ENCODE results near the gene ANXA6.

Gene ANXA6

GRCh38 chr5:151151263-151151660, 6.3 kb downstream of the ANXA6 start:
- Mint-ChIP-seq H3K9me3 (no peaks in the 10 kb centered on the region), H3K4me3 (peak overlapping the region; percentile 63), H3K27ac (peak overlapping the region; percentile 87), H3K27me3 (ENCODE audit: low read depth) (no peaks in the 10 kb centered on the region), H3K4me1 (ENCODE audit: low read depth) (peaks cover 83% of the 10 kb centered on the region), H3K36me3 (ENCODE audit: low read depth) (peaks cover 56% of the 10 kb centered on the region)

- H3K27ac Mint-ChIP-seq, result peak overlapping the region; percentile 87
- H3K4me1 Mint-ChIP-seq (ENCODE audit: low read depth), result peaks cover 83% of the 10 kb centered on the region
- no peaks in the 10 kb centered on the region for H3K27me3 Mint-ChIP-seq (ENCODE audit: low read depth)
- peak overlapping the region; percentile 68 for H3K4me3 Mint-ChIP-seq
- peaks cover 60% of the 10 kb centered on the region for H3K36me3 Mint-ChIP-seq (ENCODE audit: low read depth)
- no peaks in the 10 kb centered on the region for H3K9me3 Mint-ChIP-seq
Observed at GRCh38 chr5:151150471-151151262, 6.9 kb downstream of the ANXA6 start.

- Mint-ChIP-seq H3K9me3 (no peaks in the 10 kb centered on the region), H3K36me3 (ENCODE audit: low read depth) (peaks cover 61% of the 10 kb centered on the region), H3K4me1 (ENCODE audit: low read depth) (peaks cover 82% of the 10 kb centered on the region), H3K27me3 (ENCODE audit: low read depth) (no peaks in the 10 kb centered on the region), H3K27ac (peak overlapping the region; percentile 71), H3K4me3 (peak overlapping the region; percentile 19)
Observed at GRCh38 chr5:151148583-151148982, 9.0 kb downstream of the ANXA6 start.

- Mint-ChIP-seq H3K4me3 (no peak overlapping the region), H3K9me3 (no peaks in the 10 kb centered on the region), H3K27me3 (ENCODE audit: low read depth) (no peaks in the 10 kb centered on the region), H3K27ac (no peak overlapping the region), H3K36me3 (ENCODE audit: low read depth) (peaks cover 51% of the 10 kb centered on the region), H3K4me1 (ENCODE audit: low read depth) (peaks cover 81% of the 10 kb centered on the region)
Observed at GRCh38 chr5:151147033-151147432, 10.5 kb downstream of the ANXA6 start.

- Mint-ChIP-seq H3K4me1 (ENCODE audit: low read depth) (peaks cover 81% of the 10 kb centered on the region), H3K27ac (peak overlapping the region; percentile 29), H3K36me3 (ENCODE audit: low read depth) (peaks cover 52% of the 10 kb centered on the region), H3K9me3 (no peaks in the 10 kb centered on the region), H3K27me3 (ENCODE audit: low read depth) (no peaks in the 10 kb centered on the region), H3K4me3 (no peak overlapping the region)
Observed at GRCh38 chr5:151146061-151146460, 11.5 kb downstream of the ANXA6 start.

GRCh38 chr5:151144922-151145321, 12.7 kb downstream of the ANXA6 start:
- Mint-ChIP-seq H3K9me3 (no peaks in the 10 kb centered on the region), H3K27me3 (ENCODE audit: low read depth) (no peaks in the 10 kb centered on the region), H3K36me3 (ENCODE audit: low read depth) (peaks cover 55% of the 10 kb centered on the region), H3K27ac (no peak overlapping the region), H3K4me3 (no peak overlapping the region), H3K4me1 (ENCODE audit: low read depth) (peaks cover 78% of the 10 kb centered on the region)

- Mint-ChIP-seq H3K4me3 (no peak overlapping the region), H3K4me1 (ENCODE audit: low read depth) (peaks cover 81% of the 10 kb centered on the region), H3K36me3 (ENCODE audit: low read depth) (peaks cover 55% of the 10 kb centered on the region), H3K27me3 (ENCODE audit: low read depth) (no peaks in the 10 kb centered on the region), H3K9me3 (no peaks in the 10 kb centered on the region), H3K27ac (peak overlapping the region; percentile 18)
Observed at GRCh38 chr5:151144275-151144674, 13.3 kb downstream of the ANXA6 start.

- Mint-ChIP-seq H3K4me3 (peak overlapping the region; percentile 1), H3K27me3 (ENCODE audit: low read depth) (no peaks in the 10 kb centered on the region), H3K36me3 (ENCODE audit: low read depth) (peaks cover 59% of the 10 kb centered on the region), H3K27ac (peak overlapping the region; percentile 61), H3K9me3 (no peaks in the 10 kb centered on the region), H3K4me1 (ENCODE audit: low read depth) (peaks cover 83% of the 10 kb centered on the region)
Observed at GRCh38 chr5:151143645-151144044, 13.9 kb downstream of the ANXA6 start.

- Mint-ChIP-seq H3K27me3 (ENCODE audit: low read depth) (no peaks in the 10 kb centered on the region), H3K4me3 (peak overlapping the region; percentile 23), H3K27ac (no peak overlapping the region)
Observed at GRCh38 chr5:151142933-151143332, 14.6 kb downstream of the ANXA6 start.

GRCh38 chr5:151141535-151141934, 16.0 kb downstream of the ANXA6 start:
- peak overlapping the region; percentile 80 for H3K4me3 Mint-ChIP-seq
- H3K27ac Mint-ChIP-seq, result peak overlapping the region; percentile 81
- no peaks in the 10 kb centered on the region for H3K27me3 Mint-ChIP-seq (ENCODE audit: low read depth)
- peaks cover 84% of the 10 kb centered on the region for H3K4me1 Mint-ChIP-seq (ENCODE audit: low read depth)
- no peaks in the 10 kb centered on the region for H3K9me3 Mint-ChIP-seq
- H3K36me3 Mint-ChIP-seq (ENCODE audit: low read depth), result peaks cover 64% of the 10 kb centered on the region

More at GRCh38 chr5:151142933-151143332, 14.6 kb downstream of the ANXA6 start:
- Mint-ChIP-seq H3K36me3 (ENCODE audit: low read depth) (peaks cover 59% of the 10 kb centered on the region), H3K9me3 (no peaks in the 10 kb centered on the region), H3K4me1 (ENCODE audit: low read depth) (peaks cover 83% of the 10 kb centered on the region)

GRCh38 chr5:151140686-151141459, 16.7 kb downstream of the ANXA6 start:
- peaks cover 67% of the 10 kb centered on the region for H3K36me3 Mint-ChIP-seq (ENCODE audit: low read depth)

GRCh38 chr5:151139646-151140045, 17.9 kb downstream of the ANXA6 start:
- H3K9me3 Mint-ChIP-seq, result no peaks in the 10 kb centered on the region
- H3K27ac Mint-ChIP-seq, result no peak overlapping the region

More at GRCh38 chr5:151140686-151141459, 16.7 kb downstream of the ANXA6 start:
- Mint-ChIP-seq H3K27ac (peak overlapping the region; percentile 81), H3K4me1 (ENCODE audit: low read depth) (peaks cover 82% of the 10 kb centered on the region), H3K9me3 (no peaks in the 10 kb centered on the region), H3K27me3 (ENCODE audit: low read depth) (no peaks in the 10 kb centered on the region), H3K4me3 (peak overlapping the region; percentile 80)

GRCh38 chr5:151139015-151139414, 18.6 kb downstream of the ANXA6 start:
- no peak overlapping the region for H3K4me3 Mint-ChIP-seq
- peak overlapping the region; percentile 60 for H3K27ac Mint-ChIP-seq
- H3K27me3 Mint-ChIP-seq (ENCODE audit: low read depth), result no peaks in the 10 kb centered on the region
- no peaks in the 10 kb centered on the region for H3K9me3 Mint-ChIP-seq
- peaks cover 63% of the 10 kb centered on the region for H3K36me3 Mint-ChIP-seq (ENCODE audit: low read depth)
- peaks cover 70% of the 10 kb centered on the region for H3K4me1 Mint-ChIP-seq (ENCODE audit: low read depth)

More at GRCh38 chr5:151139646-151140045, 17.9 kb downstream of the ANXA6 start:
- Mint-ChIP-seq H3K36me3 (ENCODE audit: low read depth) (peaks cover 69% of the 10 kb centered on the region), H3K4me1 (ENCODE audit: low read depth) (peaks cover 76% of the 10 kb centered on the region), H3K27me3 (ENCODE audit: low read depth) (no peaks in the 10 kb centered on the region), H3K4me3 (no peak overlapping the region)

GRCh38 chr5:151138114-151138513, 19.5 kb downstream of the ANXA6 start:
- Mint-ChIP-seq H3K4me1 (ENCODE audit: low read depth) (peaks cover 67% of the 10 kb centered on the region), H3K27ac (peak overlapping the region; percentile 60), H3K36me3 (ENCODE audit: low read depth) (peaks cover 66% of the 10 kb centered on the region), H3K4me3 (no peak overlapping the region), H3K9me3 (no peaks in the 10 kb centered on the region), H3K27me3 (ENCODE audit: low read depth) (no peaks in the 10 kb centered on the region)
